Lower leg skin (tissue), 4 donors: ENCODE measurements around the gene SLC7A9. TPM values are rescaled to one million over a fixed set of nuclear protein-coding genes. Genes with fewer than 3 reads are reported as not detected.
"Not testable (repeated sequence)": the region's sequence is repeated elsewhere in the genome, so short reads cannot be mapped to it uniquely, and the experiment has no call there.

Experiments
- DNase-seq, 2 donors: peaks; one replicate each; pipeline ENCODE4 v3.0.0-alpha.2; 2019; ENCODE audit warnings: low spot score in 2 of 2
- H3K4me3 ChIP-seq: fragments of 200-600 bp; sonication (generic); 2 replicates; pipeline ENCODE4 v1.5.1; 2017; ENCODE audit warnings: mild to moderate bottlenecking, low read depth; ENCODE audit not compliant: poor library complexity, severe bottlenecking
- POLR2A ChIP-seq, 2 donors: fragments of 450-650 bp; IDR thresholded peaks; one replicate each; pipeline ENCODE4 v1.6.1; 2016 to 2017; ENCODE audit warnings: antibody characterized with exemption in 2 of 2, mild to moderate bottlenecking in 1 of 2, moderate library complexity in 1 of 2
- WGBS, 2 donors: methylation state at CpG; one replicate each; pipeline ENCODE4 v1.1.5; 2018; 5-methylcytosine and 5-hydroxymethylcytosine counted together
- intact Hi-C: fragments of 100-400 bp; cut with DNase I; formaldehyde crosslinking; loops from one replicate; pipeline ENCODE4 v1.15.0; 2023; ENCODE audit warnings: low total_unique reads
- total RNA-seq, 4 donors: library from RNA; depleted of rRNA; stranded (reverse); fragments of >200 nt; gene quantifications; one replicate each; pipeline ENCODE4 v1.1.0, GENCODE V29; 2016
- TF ChIP-seq, protein P1 (sequence below), 3 donors: fragments of 450-650 bp; IDR thresholded peaks; one replicate each; pipeline ENCODE4 v1.5.1; 2016; ENCODE audit warnings: antibody characterized with exemption in 3 of 3, mild to moderate bottlenecking in 3 of 3, moderate library complexity in 2 of 3

SLC7A9 gene
- total RNA-seq, 4 donors from 2014 or later: 0.49 TPM; not detected in 2

DNA sequence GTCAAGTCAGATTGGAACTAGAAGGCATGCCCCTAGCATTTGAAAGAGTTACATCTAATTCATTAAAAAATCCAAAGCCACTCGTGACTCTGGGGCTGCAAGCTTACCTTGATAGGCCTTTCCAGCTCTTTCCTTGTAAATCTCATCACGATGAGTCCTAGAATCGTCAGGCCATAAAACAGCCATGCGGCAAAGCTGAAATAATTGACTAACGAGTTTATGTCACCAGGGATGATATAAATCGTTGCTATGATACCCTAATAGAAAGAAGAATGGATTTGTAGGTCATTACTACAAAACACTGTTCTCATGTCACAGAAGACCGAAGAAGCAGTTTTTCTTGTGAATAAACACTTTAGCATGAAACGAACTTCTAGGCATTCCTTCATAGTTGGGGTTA, 27.5 kb downstream of the SLC7A9 start:
- intact Hi-C loops: no loop called here
- WGBS, 2 donors: 72 to 75% methylated on average over 8 of the region's 8 CpGs
- no peak for TF ChIP-seq POLR2A (IDR thresholded peaks at IDR 0.05)
- TF ChIP-seq, protein P1, sequence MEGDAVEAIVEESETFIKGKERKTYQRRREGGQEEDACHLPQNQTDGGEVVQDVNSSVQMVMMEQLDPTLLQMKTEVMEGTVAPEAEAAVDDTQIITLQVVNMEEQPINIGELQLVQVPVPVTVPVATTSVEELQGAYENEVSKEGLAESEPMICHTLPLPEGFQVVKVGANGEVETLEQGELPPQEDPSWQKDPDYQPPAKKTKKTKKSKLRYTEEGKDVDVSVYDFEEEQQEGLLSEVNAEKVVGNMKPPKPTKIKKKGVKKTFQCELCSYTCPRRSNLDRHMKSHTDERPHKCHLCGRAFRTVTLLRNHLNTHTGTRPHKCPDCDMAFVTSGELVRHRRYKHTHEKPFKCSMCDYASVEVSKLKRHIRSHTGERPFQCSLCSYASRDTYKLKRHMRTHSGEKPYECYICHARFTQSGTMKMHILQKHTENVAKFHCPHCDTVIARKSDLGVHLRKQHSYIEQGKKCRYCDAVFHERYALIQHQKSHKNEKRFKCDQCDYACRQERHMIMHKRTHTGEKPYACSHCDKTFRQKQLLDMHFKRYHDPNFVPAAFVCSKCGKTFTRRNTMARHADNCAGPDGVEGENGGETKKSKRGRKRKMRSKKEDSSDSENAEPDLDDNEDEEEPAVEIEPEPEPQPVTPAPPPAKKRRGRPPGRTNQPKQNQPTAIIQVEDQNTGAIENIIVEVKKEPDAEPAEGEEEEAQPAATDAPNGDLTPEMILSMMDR (IDR thresholded peaks at IDR 0.05): no peak
- DNase-seq: peak in 1 of 2 donors; percentile 1
- no peak overlapping the region for H3K4me3 ChIP-seq

DNA sequence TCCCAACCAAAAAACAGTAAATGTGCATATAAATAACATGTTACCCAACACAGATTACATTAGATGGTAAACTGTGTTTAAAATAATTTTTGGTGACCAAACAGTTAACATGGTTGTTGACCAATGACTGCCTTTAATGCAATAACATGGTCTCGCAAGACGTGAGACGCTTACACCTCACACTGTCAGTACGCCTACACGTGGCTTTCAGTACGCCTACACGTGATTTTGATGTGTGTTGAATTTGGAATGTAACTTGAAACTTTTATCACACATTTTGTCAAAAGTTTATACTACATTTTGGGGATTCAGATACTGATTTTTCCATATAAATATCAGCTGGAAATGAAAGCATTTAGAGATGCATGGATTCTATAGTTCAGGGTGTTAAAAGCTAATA, 32.0 kb downstream of the SLC7A9 start:
- 77 to 82% methylated on average over 7 of the region's 7 CpGs for WGBS, 2 donors
- no peak for TF ChIP-seq POLR2A (IDR thresholded peaks at IDR 0.05)
- TF ChIP-seq, protein P1 (IDR thresholded peaks at IDR 0.05): no peak
- DNase-seq: peak in 1 of 2 donors; percentile 2
- intact Hi-C loops: no loop called here
- no peak overlapping the region for H3K4me3 ChIP-seq

DNA sequence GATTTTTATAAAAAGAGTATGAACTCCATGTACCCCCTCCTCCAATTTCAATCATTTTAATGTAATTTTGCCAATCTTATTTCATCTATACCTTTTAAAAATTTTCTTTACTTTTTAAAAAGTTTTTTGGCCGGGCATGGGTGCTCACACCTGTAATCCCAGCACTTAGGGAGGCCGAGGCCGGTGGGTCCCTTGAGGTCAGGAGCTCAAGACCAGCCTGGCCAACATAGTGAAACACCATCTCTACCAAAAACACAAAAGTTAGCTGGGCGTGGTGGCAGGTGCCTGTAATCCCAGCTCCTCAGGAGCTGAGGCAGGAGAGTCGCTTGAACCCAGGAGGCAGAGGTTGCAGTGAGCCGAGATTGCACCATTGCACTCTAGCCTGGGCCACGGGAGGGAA, 36.2 kb downstream of the SLC7A9 start:
- intact Hi-C loops, H3K4me3 ChIP-seq: not testable (repeated sequence)
- DNase-seq: peak in 1 of 2 donors; percentile 28
- 91 to 92% methylated on average over 7 of the region's 7 CpGs for whole genome bisulfite sequencing, 2 donors

DNA sequence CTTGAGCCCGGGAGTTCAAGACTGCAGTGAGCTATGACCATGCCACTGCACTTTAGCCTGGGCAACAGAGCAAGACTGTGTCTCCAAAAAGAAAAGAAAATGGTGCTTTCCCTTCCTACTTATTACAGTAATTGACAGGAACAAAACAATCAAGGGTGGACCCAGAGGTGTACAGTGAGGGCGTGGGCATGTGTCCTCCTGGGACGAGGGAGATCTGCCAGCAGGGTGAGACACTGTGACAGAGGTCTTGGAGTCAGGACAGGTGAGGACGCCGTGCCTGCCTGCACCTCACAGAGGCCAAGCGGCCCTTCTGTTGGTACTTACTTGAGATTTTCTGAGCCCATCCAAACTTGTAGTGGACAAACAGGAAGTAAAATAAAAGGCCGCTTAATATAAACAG, 36.7 kb downstream of the SLC7A9 start:
- WGBS, 2 donors: 91 to 92% methylated on average over 7 of the region's 7 CpGs
- DNase-seq: peak in 1 of 2 donors; percentile 25
- H3K4me3 ChIP-seq, intact Hi-C loops: not testable (repeated sequence)

DNA sequence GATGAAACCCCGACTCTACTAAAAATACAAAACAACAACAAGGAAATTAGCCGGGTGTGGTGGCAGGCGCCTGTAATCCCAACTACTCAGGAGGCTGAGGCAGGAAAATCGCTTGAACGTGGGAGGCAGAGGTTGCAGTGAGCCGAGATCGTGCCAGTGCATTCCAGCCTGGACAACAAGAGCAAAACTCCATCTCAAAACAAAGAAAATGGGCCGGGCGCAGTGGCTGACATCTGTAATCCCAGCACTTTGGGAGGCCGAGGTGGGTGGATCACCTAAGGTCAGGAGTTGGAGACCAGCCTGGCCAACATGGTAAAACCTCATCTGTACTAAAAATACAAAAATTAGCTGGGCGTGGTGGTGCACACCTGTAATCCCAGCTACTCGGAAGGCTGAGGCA, 37.5 kb downstream of the SLC7A9 start:
- WGBS, 2 donors: 91 to 92% methylated on average over 12 of the region's 12 CpGs
- peak in 1 of 2 donors; percentile 56 for DNase-seq
- H3K4me3 ChIP-seq, intact Hi-C loops: not testable (repeated sequence)

DNA sequence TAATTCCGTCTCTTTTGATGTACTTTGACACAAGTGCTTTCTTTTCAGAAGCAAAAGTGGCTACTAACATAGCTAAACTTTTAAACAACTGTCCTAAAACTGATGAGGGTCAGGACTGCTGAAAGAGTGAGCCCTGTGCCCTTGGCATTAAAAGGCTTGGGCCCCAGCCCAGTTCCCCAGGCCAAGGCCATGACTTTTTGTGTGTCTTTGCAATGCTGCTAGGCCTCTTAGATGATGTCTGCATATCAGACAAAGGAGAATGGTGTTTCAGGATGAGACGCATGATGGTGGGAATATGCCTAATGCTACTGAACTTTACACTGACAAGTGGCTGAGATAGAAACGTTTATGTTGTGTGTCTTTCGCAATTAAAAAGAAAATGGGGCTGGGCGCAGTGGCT, 38.0 kb downstream of the SLC7A9 start:
- no peak overlapping the region for H3K4me3 ChIP-seq
- intact Hi-C loops: no loop called here
- TF ChIP-seq, protein P1 (IDR thresholded peaks at IDR 0.05): no peak
- no peak for TF ChIP-seq POLR2A (IDR thresholded peaks at IDR 0.05)
- DNase-seq: no peak
- 85 to 94% methylated on average over 5 of the region's 5 CpGs for WGBS, 2 donors

DNA sequence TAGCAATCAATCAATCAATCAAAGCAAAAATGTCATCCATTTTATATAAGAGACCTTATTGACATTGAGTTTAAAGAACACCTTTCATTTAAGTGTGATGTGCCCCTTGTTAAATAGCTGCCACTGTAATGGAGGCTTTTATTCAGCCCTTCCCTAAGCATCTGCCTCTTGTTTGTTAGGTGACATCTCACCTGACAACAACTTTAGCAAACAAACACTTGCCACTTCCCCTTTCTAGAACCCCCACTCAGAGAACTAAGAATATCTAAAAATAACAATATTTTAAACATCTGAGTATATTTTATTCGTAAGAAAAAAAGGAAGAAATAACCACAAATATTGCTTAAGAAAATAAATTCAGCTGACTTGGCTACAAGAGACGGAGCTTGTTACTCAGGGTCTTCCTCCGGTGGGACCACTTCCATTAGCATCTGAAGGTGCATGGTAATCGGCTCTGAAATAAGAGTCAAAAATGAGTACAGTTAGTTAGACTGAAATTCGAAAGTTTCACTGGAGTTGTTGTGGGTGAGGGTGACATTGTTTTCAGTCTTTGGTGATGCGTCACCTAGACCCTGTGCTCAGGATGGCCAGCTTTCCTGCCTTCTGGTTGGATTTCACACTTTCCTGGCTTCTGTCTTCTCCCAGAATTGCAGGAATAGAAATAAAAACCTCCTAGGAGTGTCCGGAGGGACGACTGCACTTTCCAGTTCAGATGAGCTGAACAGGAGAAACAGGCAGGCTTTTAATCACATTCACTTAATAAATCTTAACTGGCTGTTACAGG, 39.1 kb downstream of the SLC7A9 start:
- H3K4me3 ChIP-seq: no peak overlapping the region
- DNase-seq: peak in 1 of 2 donors; percentile 10
- 86 to 87% methylated on average over 8 of the region's 8 CpGs for WGBS, 2 donors
- intact Hi-C loops: no loop called here
- TF ChIP-seq, protein P1 (IDR thresholded peaks at IDR 0.05): no peak
- TF ChIP-seq POLR2A (IDR thresholded peaks at IDR 0.05): no peak
